Hematopoietic multipotent progenitor cell treated with erythropoietin and hydrocortisone succinate and interleukin-3 and kit ligand, for 15 days (in vitro differentiated cells): Measurements from ENCODE around the gene UTP3.
"Not testable (repeated sequence)": the region's sequence is repeated elsewhere in the genome, so short reads cannot be mapped to it uniquely, and the experiment has no call there.

Source experiments
- DNase-seq: peaks from one replicate; pipeline ENCODE4 v3.0.0-alpha.2; 2015; ENCODE audit warnings: low spot score

The UTP3 gene, protein sequence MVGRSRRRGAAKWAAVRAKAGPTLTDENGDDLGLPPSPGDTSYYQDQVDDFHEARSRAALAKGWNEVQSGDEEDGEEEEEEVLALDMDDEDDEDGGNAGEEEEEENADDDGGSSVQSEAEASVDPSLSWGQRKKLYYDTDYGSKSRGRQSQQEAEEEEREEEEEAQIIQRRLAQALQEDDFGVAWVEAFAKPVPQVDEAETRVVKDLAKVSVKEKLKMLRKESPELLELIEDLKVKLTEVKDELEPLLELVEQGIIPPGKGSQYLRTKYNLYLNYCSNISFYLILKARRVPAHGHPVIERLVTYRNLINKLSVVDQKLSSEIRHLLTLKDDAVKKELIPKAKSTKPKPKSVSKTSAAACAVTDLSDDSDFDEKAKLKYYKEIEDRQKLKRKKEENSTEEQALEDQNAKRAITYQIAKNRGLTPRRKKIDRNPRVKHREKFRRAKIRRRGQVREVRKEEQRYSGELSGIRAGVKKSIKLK

DNA sequence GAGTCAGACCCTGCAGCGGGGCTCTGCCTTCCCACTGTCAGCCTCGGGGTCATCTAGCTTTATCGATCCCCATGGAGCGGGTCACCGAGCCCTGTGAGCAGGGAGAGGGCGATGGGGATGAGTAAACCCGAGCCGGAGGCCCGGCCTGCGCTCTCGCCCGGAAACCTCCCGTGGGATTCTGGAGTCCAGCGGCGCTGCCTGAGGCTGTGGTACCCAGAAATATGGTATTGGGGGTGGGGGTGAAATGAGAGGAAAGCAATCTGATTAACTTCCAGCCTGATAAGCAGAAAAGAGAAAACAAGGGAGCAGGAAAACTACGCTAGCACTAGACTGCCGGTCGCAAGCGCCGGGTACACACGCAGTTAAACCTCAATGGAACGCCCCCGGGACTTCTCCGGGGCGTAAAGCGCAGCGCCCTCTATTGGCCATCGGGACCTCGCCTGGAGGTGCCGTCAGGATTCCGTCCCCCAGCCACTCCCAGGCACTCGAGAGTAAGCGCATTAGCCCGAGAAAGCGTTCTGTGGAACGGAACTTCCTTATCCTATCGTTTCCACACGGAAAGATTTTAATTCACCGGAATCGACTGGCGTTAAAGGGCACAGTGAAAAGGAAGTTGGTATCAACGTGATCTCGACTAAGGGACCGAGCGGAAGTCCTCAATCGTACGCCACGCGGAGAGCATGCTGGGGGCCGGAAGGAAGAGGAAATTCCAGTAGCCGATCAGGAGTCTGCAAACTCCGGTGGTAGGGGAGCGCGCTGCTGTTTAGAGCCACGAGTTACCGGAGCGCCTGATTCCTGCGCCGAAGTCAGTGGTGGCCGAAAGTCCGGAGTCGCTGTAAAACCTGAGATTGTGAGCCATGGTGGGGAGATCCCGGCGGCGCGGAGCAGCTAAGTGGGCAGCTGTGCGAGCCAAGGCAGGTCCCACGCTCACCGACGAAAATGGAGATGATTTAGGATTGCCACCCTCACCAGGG lies at the start of gene UTP3:
Gene UTP3 (plus strand): TSS at position 712 of the 974 bp plus-strand sequence. CDS start 146 bp downstream, at position 858.
- DNase-seq: peak; percentile 93

DNA sequence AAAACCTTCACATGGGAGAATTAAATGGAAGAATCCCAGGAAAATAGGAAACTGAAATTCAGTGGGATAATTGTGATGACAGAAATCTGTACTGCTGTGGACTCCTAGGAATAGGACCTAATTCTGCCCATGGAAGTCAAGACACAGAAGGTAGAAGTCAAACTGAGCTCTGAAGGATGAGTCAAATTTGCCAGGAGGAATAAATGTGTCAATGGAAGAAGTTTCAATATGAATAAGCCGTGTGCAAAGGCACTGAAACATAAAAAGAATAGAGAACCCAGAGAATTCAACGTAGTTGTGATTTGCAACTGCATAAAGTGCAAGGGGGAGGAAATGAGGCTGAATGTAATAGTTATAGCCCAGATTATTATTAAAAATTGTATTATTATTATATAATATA lies 48.1 kb upstream of the UTP3 start:
- DNase-seq: no peak

DNA sequence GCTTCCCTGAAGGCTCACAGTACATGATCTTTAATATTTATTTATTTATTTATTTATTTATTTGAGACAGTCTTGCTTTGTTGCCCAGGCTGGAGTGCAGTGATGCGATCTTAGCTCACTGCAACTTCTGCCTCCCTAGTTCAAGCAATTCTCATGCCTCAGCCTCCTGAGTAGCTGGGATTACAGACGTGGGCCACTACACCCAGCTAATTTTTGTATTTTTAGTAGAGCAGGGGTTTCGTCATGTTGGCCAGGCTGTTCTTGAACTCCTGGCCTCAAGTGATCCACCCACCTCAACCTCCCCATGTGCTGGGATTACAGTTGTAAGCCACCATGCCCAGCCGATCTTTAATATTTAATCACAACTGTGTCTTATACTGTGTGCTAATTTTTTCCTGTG lies 37.6 kb upstream of the UTP3 start:
- not testable (repeated sequence) for DNase-seq

DNA sequence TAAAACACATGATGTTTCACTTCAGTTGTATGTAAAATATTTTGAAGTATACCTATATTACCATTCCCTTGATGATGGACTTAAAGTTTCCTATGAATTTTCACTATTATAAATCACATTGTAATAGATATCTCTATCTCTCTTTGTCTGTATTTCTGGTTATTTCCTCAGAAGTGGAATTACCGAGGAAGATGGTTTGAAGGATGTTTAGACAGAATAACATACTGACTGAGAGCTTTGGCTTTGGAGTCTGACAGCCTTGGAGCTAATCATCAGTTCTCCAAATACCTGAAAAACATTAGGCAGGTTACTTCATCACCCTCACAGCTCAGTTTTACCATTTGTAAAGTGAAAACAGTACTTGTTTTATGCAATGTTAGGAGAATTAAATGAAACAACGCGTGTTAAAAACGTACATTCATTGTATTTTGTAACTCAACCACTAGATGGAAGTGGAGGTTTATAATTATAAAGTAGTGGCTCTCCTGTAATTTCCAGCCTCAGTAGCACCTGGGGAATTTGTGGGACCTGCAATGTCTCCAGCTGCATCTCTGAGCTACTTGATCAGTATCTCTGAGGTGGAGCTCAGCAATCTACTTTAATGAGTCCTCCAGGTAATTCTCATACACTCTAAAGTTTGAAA lies 36.3 kb upstream of the UTP3 start:
- peak; percentile 54 for DNase-seq

DNA sequence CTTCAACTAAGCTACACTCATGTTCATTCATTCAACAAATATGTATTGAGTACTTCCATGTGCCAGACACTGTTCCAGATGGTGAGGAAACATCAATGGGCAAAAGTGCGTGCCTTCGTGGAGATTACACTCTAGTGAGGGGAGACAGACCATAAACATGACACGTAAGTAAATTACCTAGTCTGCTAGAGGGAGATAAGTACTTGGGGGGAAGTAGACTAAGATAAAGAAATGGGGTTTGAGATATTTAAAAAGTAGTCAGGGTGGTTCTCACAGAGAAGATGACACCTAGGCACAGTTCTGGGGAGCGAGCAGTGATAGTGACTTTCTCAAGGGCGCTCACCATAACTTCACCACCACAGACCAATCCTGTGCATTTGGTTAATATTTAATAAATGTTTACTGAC lies 33.7 kb upstream of the UTP3 start:
- peak; percentile 63 for DNase-seq

DNA sequence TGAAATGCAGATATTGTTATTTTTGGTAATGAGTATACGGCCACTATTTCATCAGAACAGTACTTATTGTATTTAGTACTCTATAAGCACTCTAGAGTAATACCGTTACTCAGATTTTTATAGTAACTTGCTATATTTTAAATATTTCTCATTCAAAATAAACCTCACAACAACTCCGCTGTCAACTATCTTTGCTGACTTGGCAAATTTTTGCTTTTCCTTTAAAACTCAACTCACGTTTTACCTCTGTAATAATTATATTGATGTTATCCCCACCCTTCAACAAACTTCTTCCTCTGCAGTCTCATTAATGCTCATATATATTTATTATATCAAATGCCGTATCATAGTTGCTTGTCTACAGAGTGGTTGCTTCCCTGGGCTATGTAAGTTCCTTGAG lies 31.0 kb upstream of the UTP3 start:
- no peak for DNase-seq

DNA sequence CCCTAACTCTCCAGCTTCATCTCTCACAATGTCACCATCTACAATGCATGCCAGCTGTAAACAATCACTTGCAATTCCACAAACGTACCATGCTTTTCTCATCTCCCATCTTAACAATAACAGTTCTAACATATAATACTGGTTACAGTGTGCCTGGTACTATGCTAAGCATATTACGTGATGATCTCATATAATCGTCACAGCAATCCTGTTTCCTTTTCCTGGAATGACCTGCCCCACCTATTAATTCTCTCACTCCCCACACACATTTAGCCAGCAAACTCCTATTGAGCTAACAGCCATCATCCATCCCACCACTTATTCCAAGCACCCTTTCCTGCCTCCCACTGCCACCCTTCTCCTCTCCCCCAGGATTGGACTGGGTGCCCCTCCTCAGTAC lies 29.9 kb upstream of the UTP3 start:
- no peak for DNase-seq

DNA sequence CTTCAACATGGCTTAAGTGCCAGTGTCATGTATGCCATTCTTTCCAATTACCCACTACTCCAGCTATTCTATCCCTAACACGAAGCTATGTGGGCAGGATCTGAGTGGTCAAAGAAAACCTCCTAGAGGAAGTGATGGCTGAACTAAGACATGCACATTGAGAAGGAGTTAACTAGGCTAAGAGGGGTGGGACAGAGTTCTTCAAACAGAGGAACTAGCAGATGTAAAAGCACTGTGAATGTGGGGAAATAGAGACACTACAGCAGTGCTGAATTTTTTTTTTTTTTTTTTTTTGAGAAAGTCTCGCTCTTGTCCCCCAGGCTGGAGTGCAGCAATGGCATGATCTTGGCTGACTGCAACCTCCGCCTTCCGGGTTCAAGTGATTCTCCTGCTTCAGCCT lies 28.2 kb upstream of the UTP3 start:
- no peak for DNase-seq

DNA sequence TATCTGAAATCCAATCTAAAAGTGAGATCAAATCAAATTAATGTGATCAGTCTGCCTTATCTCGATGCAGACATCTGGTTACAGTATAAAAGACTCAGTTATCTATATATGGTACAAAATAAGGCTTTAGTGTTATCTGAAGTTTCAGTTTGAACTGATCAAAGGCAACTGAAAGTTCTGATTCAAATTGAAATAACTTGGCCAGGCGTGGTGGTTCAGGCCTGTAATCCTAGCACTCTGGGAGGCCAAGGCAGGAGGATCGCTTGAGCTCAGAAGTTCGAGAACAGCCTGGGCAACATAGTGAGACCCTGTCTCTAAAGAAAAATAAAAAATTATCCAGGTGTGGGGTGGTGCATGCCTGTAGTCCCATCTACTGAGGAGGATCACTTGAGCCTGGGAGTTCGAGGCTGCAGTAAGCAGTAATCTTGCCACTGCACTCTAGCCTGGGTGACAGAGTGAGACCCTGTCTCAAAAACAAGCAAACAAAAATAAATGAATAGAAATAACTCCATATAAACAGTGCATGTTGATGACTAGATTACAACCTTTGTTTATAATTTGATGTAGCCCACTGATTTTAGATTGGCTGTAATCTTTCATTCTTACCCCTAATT lies 26.9 kb upstream of the UTP3 start:
- DNase-seq: not testable (repeated sequence)

DNA sequence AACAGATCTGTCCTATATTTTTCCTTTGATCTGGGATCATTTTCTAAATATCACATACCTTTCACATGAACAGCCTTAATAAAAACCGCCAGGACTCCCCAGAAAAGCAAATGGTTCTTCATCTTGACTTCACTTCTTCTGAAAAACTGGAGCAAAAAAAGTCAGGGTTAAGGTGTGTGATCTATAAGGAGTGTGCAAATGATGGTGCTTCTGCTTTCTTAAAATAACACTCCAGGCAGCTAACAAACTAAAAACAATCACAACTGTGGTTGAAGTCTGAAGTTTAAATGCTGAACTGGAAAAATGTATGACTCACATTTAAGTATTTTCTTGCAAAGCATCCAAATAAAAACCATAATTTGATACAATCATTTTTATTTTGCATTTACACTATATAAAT lies 22.0 kb upstream of the UTP3 start, which contains the start of gene JCHAIN:
Gene JCHAIN (minus strand): TSS at position 140 of the 400 bp plus-strand sequence. CDS start 18 bp downstream, at position 122.
- no peak for DNase-seq

DNA sequence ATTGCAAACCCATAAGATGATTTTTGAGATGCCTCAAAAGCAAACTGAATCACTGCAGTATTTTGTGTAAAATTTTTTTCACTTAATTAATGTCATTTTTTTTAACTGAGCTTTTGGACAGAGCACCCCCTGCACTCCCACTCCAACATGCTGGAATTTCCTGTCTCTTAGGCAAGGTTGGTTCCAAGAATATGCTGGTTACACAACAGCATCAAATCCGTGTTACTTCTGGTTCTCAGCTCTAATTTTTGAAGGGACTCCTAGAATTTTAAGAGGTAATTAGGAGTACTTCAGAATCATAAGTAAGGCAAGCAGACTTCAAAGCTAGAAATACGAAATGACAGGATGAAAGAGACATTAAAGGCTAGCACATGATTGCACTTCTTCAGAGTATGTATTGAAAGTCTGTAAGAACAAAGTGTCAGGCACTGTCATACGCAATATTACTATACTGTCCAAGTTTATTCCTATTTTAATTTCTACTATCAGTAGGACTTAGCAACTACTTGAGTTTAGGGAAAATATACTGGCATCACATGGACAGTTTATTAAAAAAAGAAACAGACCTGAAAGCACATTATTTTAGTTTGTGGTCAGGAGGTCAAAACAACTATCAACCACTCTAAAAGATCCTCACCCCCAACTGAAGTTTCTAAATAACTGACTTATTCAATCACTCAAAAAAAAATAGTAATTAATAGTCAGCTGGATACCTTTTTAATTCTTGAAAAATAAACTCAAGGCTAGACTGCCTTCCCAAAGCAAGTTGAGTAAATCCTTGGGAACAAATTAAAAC lies 20.4 kb upstream of the UTP3 start:
- DNase-seq: no peak

DNA sequence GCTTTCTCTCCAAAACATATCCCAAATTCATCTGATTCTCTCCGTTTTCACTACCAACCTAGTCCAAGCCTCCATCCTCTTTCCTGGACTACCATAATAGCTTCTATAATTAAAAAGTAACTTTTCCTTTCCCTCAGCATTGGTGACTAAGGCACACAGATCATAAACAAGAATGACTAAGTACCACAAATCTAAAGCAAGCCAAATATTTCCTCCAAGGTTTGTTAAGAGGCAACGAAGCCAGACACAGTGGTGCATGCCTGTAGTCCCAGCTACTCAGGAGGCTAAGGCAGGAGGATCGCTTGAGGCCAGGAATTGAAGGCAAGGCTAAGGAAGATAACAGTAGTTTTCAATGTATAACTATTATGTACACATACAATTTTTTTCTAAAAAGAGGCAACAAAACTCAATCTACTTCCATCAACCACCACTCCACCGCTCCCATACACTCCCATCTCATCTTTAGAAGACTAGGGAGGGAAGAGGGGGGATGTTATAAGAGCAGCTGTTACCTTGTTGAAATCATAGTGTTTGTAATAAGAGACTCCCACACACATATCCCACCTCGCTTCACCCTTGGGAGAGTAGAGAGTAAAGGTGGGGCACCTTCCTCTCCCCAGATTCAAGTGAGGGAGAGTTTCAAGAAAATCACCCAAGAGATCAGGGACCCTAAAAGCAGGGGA lies 17.9 kb upstream of the UTP3 start:
- no peak for DNase-seq

DNA sequence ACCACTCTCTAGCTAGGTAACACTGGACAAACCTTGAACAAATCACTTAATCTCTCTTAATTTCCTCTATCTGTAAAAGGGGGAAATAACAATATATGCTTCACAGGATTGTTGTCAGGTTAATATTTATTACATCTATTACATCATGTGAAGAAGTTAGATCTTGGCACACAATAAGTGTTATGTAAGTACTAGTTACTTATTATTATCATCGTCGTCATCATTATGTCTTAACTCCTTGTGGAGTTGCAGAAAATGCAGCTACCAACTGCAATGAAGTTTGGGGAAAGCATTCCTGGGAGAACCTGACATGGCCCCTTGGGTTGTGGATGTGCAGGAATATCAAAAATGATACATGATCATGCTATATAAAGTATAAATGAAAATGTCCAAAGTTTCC lies 17.2 kb upstream of the UTP3 start:
- no peak for DNase-seq

DNA sequence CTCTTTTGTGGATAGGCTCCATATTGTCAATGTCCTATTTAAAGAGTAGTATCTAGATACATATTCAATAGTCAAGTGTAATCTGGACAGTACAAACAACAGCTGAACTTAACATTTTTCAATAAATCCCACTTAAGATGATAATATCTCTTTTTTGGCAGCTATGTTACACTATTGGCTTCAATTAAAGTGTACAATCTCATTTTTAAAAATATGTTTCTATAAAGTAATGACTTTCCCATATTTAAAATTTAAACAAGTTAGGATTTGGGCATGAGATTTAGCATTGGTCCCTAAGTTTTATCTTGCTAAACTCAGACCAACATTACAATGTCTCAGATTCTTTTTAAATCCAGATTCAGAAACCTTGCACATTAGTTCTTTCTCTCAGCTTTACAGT lies 14.1 kb upstream of the UTP3 start:
- DNase-seq: no peak

DNA sequence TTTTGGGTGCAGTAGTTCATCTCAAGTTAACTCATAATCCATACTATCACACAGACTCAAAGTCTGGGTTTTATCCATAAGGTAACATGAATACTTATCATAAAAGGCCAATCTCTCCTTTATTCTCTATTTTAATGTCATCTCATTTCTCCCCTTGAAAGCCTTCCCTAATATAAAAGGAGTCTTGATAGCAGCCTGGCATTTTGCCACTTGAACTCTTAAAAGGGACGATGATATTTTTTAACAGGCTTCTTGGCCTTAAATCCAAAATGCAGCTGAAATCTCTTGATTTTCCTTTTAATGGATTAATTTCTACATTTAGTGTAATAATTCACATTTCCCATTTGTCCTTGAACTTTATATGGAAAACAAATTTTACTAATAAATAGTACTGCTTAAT lies 13.6 kb upstream of the UTP3 start:
- no peak for DNase-seq

DNA sequence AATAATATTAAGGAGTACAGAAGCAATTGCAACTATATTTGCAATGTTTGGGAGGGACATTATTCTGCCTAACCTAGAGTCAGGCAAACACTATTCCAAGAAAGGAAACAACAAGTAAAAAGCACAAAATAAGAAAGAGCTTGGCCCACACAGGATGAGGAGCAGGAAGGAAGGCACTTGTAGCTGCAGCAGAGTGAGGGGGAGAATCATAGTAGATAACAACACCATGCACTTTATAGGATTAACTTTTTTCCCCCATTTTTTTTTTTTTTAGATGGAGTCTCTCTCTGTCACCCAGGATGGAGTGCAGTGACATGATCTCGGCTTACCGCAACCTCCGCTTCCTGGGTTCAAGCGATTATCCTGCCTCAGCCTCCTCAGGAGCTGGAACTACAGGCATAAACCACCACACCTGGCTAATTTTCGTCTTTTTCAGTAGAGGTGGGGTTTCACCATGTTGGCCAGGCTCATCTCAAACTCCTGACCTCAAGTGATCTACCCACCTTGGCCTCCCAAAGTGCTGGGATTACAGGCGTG lies 11.7 kb upstream of the UTP3 start:
- no peak for DNase-seq

DNA sequence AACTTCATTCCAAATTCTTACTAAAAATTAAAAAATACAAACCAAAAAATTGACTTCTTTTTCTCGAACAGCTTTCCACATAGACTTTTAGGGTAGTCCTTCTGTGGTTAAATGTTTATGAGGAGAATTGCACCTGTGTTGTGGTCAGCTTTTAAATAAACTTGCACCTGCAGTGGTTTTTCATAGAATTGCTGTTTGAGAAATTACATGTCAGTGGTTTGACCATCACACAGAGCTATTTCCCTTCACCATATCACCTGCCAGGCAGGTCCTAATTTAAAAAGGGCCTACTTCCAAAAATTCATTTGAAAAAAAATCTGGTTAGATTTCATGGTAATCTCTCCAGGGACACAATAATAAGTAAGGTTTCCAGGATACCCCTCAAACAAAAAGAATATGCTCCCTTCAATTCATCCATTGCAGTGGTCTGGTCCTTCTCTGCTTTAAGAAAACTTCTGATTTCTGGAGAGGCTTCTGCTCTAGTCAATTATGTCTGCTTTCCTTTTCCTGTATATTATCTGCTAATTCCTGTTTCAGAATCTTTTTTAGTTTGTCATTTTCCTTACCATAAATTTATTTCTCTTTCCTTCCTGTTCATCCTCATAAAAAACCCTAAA lies 9.8 kb upstream of the UTP3 start:
- no peak for DNase-seq

DNA sequence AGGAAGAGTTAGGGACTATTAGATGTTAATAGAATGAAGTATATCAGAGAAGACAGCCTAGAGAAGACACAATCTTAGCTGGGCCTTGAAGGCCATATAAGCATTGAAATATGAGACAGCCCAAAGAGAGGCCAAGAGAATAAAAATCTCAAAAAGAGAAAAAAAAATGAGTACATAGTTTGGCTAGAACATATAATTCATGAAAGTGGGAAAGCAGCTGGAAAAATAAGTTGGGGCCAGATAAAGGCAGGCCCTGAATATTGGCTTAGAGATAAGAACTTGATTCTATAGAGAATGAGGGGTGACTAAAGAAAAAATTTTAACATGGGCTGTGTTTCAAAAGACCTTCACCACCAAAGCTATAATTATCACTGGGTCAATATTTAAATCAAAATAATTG lies 7.4 kb upstream of the UTP3 start:
- DNase-seq: no peak

DNA sequence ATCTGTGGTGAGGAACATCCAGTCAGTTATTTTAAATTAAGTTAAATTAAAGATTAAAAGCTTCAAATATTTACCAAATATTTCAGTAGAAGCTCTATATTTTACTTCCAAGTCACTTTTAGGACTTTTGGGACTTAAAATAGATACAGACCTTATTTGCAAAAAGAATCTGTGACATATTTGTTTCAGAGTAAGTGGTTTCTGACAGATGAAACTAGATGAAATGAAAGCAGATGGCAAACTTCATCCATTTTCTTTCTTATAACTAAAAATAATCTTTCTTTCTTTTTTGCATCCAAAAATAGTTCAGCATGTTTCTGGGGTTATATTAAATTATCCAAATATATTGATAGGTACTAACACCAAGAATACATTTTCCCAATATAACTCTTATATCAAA lies 6.6 kb upstream of the UTP3 start:
- DNase-seq: no peak

DNA sequence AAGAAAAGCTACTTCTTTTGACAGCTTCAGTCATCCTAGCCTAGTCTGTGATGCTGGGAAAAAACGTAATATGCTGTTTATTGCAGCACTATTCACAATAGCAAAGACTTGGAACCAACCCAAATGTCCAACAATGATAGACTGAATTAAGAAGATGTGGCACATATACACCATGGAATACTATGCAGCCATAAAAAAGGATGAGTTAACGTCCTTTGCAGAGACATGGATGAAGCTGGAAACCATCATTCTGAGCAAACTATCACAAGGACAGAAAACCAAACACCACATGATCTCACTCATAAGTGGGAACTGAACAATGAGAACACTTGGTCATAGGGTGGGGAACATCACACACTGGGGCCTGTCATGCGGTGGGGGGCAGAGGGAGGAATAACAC lies 6.2 kb upstream of the UTP3 start:
- not testable (repeated sequence) for DNase-seq
